ENCODE results near the gene MTF2.

MTF2 gene

DNA sequence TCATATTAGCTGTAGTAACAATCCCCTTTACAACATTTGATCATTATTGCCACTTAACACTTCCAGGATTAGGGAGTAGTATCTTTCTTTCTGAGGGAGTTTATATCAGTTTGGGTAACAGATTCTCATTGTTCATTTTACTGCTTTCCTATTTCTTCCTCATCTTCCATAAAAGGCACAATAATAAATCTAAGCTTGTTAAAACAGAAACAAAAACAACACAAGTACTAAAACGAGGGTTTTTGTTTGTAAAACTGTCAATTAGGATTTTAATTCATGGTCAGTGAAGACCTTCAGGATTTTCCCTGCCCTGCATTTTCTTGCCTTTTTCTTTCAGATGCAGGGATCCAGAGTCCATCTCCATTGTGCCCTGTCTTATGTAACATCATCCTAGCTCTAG lies 71.6 kb downstream of the MTF2 start:
- TF ChIP-seq SPI1 (IDR thresholded peaks at IDR 0.05; ENCODE audit: borderline replicate concordance, low read depth) (no peak), CTCF (IDR thresholded peaks at IDR 0.05; ENCODE audit: insufficient read depth, low read length) (no peak), GABPA (IDR thresholded peaks at IDR 0.05; ENCODE audit: low read depth) (no peak), POLR2AphosphoS5 (IDR thresholded peaks at IDR 0.05; ENCODE audit: low read depth) (no peak)
- TF ChIP-seq, protein P1, sequence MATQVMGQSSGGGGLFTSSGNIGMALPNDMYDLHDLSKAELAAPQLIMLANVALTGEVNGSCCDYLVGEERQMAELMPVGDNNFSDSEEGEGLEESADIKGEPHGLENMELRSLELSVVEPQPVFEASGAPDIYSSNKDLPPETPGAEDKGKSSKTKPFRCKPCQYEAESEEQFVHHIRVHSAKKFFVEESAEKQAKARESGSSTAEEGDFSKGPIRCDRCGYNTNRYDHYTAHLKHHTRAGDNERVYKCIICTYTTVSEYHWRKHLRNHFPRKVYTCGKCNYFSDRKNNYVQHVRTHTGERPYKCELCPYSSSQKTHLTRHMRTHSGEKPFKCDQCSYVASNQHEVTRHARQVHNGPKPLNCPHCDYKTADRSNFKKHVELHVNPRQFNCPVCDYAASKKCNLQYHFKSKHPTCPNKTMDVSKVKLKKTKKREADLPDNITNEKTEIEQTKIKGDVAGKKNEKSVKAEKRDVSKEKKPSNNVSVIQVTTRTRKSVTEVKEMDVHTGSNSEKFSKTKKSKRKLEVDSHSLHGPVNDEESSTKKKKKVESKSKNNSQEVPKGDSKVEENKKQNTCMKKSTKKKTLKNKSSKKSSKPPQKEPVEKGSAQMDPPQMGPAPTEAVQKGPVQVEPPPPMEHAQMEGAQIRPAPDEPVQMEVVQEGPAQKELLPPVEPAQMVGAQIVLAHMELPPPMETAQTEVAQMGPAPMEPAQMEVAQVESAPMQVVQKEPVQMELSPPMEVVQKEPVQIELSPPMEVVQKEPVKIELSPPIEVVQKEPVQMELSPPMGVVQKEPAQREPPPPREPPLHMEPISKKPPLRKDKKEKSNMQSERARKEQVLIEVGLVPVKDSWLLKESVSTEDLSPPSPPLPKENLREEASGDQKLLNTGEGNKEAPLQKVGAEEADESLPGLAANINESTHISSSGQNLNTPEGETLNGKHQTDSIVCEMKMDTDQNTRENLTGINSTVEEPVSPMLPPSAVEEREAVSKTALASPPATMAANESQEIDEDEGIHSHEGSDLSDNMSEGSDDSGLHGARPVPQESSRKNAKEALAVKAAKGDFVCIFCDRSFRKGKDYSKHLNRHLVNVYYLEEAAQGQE (IDR thresholded peaks at IDR 0.05; ENCODE audit: insufficient replicate concordance, low read depth), result no peak
- Histone ChIP-seq H3K4me3 (replicated peaks; ENCODE audit: insufficient read depth, low read length) (no peak overlapping the region), H3K27ac (replicated peaks) (no peak overlapping the region), H3K27me3 (ENCODE audit: insufficient read depth, poor library complexity, severe bottlenecking) (no peaks in the 10 kb centered on the region)
- no peak for DNase-seq (ENCODE audit: low read depth in 1 of 2, low spot score in 1 of 2)

DNA sequence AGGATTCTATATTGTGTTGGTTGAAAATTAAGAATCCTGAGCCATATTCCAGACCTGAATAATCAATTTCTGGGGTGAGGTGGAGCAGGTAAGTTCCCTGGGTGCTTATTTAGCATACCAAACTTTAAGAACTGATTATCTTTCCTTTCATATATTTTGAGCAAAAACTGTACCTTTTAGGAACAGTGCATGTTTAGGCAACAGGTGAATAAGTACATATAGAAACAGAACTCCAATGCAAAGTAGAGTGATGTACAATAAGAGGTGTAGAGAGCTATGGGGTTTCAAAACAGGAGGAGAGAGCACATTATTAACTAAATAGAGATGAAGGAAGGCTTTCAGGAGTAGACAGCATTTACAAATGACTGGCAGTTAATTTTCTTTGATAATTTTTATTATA lies 72.4 kb downstream of the MTF2 start:
- H3K4me3 ChIP-seq (replicated peaks; ENCODE audit: insufficient read depth, low read length), result no peak overlapping the region
- DNase-seq (ENCODE audit: low read depth in 1 of 2, low spot score in 1 of 2), result no peak
- no peak for TF ChIP-seq SPI1 (IDR thresholded peaks at IDR 0.05; ENCODE audit: borderline replicate concordance, low read depth)
- no peak for TF ChIP-seq GABPA (IDR thresholded peaks at IDR 0.05; ENCODE audit: low read depth)
- TF ChIP-seq POLR2AphosphoS5 (IDR thresholded peaks at IDR 0.05; ENCODE audit: low read depth), result no peak
- H3K27ac ChIP-seq (replicated peaks), result no peak overlapping the region
- no peaks in the 10 kb centered on the region for H3K27me3 ChIP-seq (ENCODE audit: insufficient read depth, poor library complexity, severe bottlenecking)

DNA sequence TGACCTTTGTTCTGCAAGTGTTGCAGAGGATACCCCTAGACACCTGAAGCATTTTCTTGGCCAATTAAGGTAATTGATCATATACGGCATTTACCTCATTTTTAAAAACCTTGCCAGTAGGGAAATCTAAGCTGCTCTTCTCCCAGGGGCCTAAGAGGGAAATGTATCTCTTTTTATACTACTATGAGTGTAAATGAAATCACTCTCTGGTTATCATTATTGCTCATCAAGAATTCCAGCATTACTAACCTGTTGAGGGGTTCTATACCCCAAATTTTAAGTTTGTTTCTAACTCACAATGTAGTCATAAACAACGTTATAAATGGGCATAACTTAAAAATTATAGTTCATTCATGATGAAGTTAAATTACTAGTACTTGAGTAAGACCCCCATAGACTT lies 73.8 kb downstream of the MTF2 start:
- Histone ChIP-seq H3K4me3 (replicated peaks; ENCODE audit: insufficient read depth, low read length) (no peak overlapping the region), H3K27me3 (ENCODE audit: insufficient read depth, poor library complexity, severe bottlenecking) (no peaks in the 10 kb centered on the region), H3K27ac (replicated peaks) (no peak overlapping the region)
- DNase-seq (ENCODE audit: low read depth in 1 of 2, low spot score in 1 of 2), result no peak
- TF ChIP-seq POLR2AphosphoS5 (IDR thresholded peaks at IDR 0.05; ENCODE audit: low read depth) (no peak), GABPA (IDR thresholded peaks at IDR 0.05; ENCODE audit: low read depth) (no peak), SPI1 (IDR thresholded peaks at IDR 0.05; ENCODE audit: borderline replicate concordance, low read depth) (no peak), CTCF (IDR thresholded peaks at IDR 0.05; ENCODE audit: insufficient read depth, low read length) (no peak)
- TF ChIP-seq, protein P1 (IDR thresholded peaks at IDR 0.05; ENCODE audit: insufficient replicate concordance, low read depth), result no peak

DNA sequence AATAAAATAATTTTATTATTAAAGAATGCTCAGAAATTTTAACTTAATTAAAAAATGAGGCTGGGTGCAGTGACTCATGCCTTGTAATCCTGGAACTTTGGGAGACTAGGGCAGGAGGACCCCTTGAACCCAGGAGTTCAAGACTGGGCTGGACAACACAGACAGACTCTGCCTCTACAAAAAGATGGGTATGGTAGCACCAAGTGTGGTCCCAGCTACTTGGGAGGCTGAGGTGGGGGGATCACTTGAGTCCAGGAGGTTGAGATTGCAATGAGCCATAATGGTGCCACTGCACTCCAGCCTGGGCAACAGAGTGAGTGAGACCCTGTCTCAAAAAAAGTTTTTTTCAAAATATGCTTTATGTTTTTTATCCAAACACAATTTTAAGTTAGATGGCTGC lies 75.8 kb downstream of the MTF2 start:
- no peak overlapping the region for H3K27ac ChIP-seq (replicated peaks)

More for the DNA sequence above, 75.8 kb downstream of the MTF2 start:
- H3K27me3 ChIP-seq (ENCODE audit: insufficient read depth, poor library complexity, severe bottlenecking), result no peaks in the 10 kb centered on the region
- DNase-seq (ENCODE audit: low read depth in 1 of 2, low spot score in 1 of 2), result no peak
- no peak for TF ChIP-seq POLR2AphosphoS5 (IDR thresholded peaks at IDR 0.05; ENCODE audit: low read depth)
- TF ChIP-seq, protein P1 (IDR thresholded peaks at IDR 0.05; ENCODE audit: insufficient replicate concordance, low read depth), result no peak
- TF ChIP-seq SPI1 (IDR thresholded peaks at IDR 0.05; ENCODE audit: borderline replicate concordance, low read depth), result no peak
- TF ChIP-seq CTCF (IDR thresholded peaks at IDR 0.05; ENCODE audit: insufficient read depth, low read length), result no peak
- no peak for TF ChIP-seq GABPA (IDR thresholded peaks at IDR 0.05; ENCODE audit: low read depth)
- H3K4me3 ChIP-seq (replicated peaks; ENCODE audit: insufficient read depth, low read length), result no peak overlapping the region
